CD4-positive, alpha-beta T cell (primary cell): ENCODE results near the gene PRLH. TPM values are rescaled to one million over a fixed set of nuclear protein-coding genes. Genes with fewer than 3 reads are reported as not detected.

ENCODE experiments used
- ATAC-seq: fragments of 200-7000 bp; cut with Tn5 transposase; one replicate; pipeline ENCODE4 v1.10.0; 2022; ENCODE audit warnings: mild to moderate bottlenecking; ENCODE audit not compliant: poor library complexity
- CTCF ChIA-PET: fragments of 350-600 bp; sonication (Branson Sonifier 250); formaldehyde crosslinking; loops from one replicate; lab custom pipeline; 2021; ENCODE audit warnings: antibody characterized with exemption, inconsistent platforms; lab: Charles Lee
- POLR2A ChIA-PET: fragments of 350-600 bp; sonication (Branson Sonifier 250); formaldehyde crosslinking; loops from one replicate; lab custom pipeline; 2021; ENCODE audit warnings: antibody characterized with exemption, inconsistent platforms; lab: Charles Lee
- DNase-seq, 14 experiments: peaks; one replicate each; pipeline ENCODE4 v3.0.0-alpha.2; 2013 to 2020; ENCODE audit warnings: mixed read lengths in 2 of 14
- H3K27ac ChIP-seq, 2 donors: one replicate each; pipeline versions ENCODE4 v1.5.1 to v1.7.0; 2013; ENCODE audit warnings: low read length in 2 of 2, low read depth in 1 of 2, mild to moderate bottlenecking in 1 of 2
- H3K27me3 ChIP-seq, 2 experiments: 1 replicate in 1 of 2; 2 replicates in 1 of 2; pipeline versions ENCODE4 v1.6.1 to v1.7.0; 2013; ENCODE audit warnings: low read length in 2 of 2, control low read depth in 1 of 2, mild to moderate bottlenecking in 1 of 2, moderate library complexity in 1 of 2; ENCODE audit not compliant: insufficient read depth in 2 of 2, control insufficient read depth in 1 of 2
- H3K36me3 ChIP-seq: one replicate; pipeline ENCODE4 v1.6.1; 2013; ENCODE audit warnings: low read length, control low read depth; ENCODE audit not compliant: insufficient read depth
- H3K4me1 ChIP-seq: one replicate; pipeline ENCODE4 v1.6.1; 2013; ENCODE audit warnings: low read length, control low read depth; ENCODE audit not compliant: insufficient read depth
- H3K4me3 ChIP-seq: one replicate; pipeline ENCODE4 v1.5.1; 2013; ENCODE audit warnings: mild to moderate bottlenecking, low read length, moderate library complexity
- H3K9me3 ChIP-seq, 2 experiments: 1 replicate in 1 of 2; 2 replicates in 1 of 2; pipeline versions ENCODE4 v1.6.1 to v1.7.0; 2013; ENCODE audit warnings: low read length in 2 of 2, mild to moderate bottlenecking in 2 of 2, control low read depth in 1 of 2, moderate library complexity in 1 of 2; ENCODE audit not compliant: control insufficient read depth in 1 of 2, insufficient read depth in 1 of 2
- H3K27ac Mint-ChIP-seq: one replicate; pipeline ENCODE4 v1.8.0; 2020; ENCODE audit warnings: mixed read lengths
- H3K27me3 Mint-ChIP-seq: one replicate; pipeline ENCODE4 v1.8.0; 2021; ENCODE audit warnings: mixed read lengths
- H3K36me3 Mint-ChIP-seq: one replicate; pipeline ENCODE4 v1.8.0; 2021; ENCODE audit warnings: low read depth, mixed read lengths
- H3K4me1 Mint-ChIP-seq: one replicate; pipeline ENCODE4 v1.8.0; 2021; ENCODE audit warnings: low read depth, mixed read lengths
- H3K4me3 Mint-ChIP-seq: one replicate; pipeline ENCODE4 v1.8.0; 2020; ENCODE audit warnings: mild to moderate bottlenecking, mixed read lengths
- H3K9me3 Mint-ChIP-seq: one replicate; pipeline ENCODE4 v1.8.0; 2020; ENCODE audit warnings: mixed read lengths
- CTCF ChIP-seq: fragments of 200-600 bp; IDR thresholded peaks from one replicate; pipeline ENCODE4 v1.8.0; 2022; ENCODE audit warnings: antibody characterized with exemption, mild to moderate bottlenecking
- intact Hi-C, 2 experiments: fragments of 100-400 bp; cut with DNase I in 1 of 2; cut with micrococcal nuclease in 1 of 2; formaldehyde crosslinking; loops; one replicate each; pipeline versions ENCODE4 v1.15.1 to v1.9.0; 2023 to 2025; cut with DNase I, micrococcal nuclease
- total RNA-seq, 174 experiments: library from RNA in 2 of 174; stranded (reverse) in 2 of 174; gene quantifications; one replicate each; pipeline ENCODE4 v1.2.3 and lab custom pipeline; 2021 to 2026

Gene PRLH
- total RNA-seq, 2 experiments from 2014 or later: not detected

GRCh38 chr2:237536083-237536415 is 30.3 kb upstream of the PRLH start:
- Histone ChIP-seq H3K27me3 (no peaks in the 10 kb centered on the region), H3K36me3 (no peaks in the 10 kb centered on the region), H3K9me3 (no peaks in the 10 kb centered on the region), H3K27ac (no peak overlapping the region), H3K4me3 (no peak overlapping the region), H3K4me1 (no peaks in the 10 kb centered on the region)
- ChIA-PET POLR2A (no interaction called here), CTCF (no interaction called here)
- ATAC-seq (no peak), DNase-seq (no peak)
- no peaks in the 10 kb centered on the region for H3K9me3 Mint-ChIP-seq
- no peaks in the 10 kb centered on the region for H3K27me3 Mint-ChIP-seq
- H3K4me3 Mint-ChIP-seq: no peak overlapping the region
- H3K36me3 Mint-ChIP-seq: no peaks in the 10 kb centered on the region
- no peaks in the 10 kb centered on the region for H3K4me1 Mint-ChIP-seq
- intact Hi-C loops: no loop called here
- H3K27ac Mint-ChIP-seq: no peak overlapping the region
- TF ChIP-seq CTCF: no peak

GRCh38 chr2:237536617-237537016 is 29.8 kb upstream of the PRLH start:
- intact Hi-C loops: no loop called here
- no peak overlapping the region for H3K27ac Mint-ChIP-seq
- no peak for ATAC-seq
- ChIA-PET POLR2A (no interaction called here), CTCF (no interaction called here)
- no peak overlapping the region for H3K4me3 Mint-ChIP-seq
- H3K27me3 Mint-ChIP-seq: peaks cover 3% of the 10 kb centered on the region
- H3K4me1 Mint-ChIP-seq: no peaks in the 10 kb centered on the region
- Histone ChIP-seq H3K36me3 (no peaks in the 10 kb centered on the region), H3K27me3 (no peaks in the 10 kb centered on the region), H3K27ac (no peak overlapping the region), H3K4me1 (no peaks in the 10 kb centered on the region), H3K9me3 (no peaks in the 10 kb centered on the region), H3K4me3 (no peak overlapping the region)
- TF ChIP-seq CTCF: no peak
- no peaks in the 10 kb centered on the region for H3K36me3 Mint-ChIP-seq
- DNase-seq: no peak
- H3K9me3 Mint-ChIP-seq: no peaks in the 10 kb centered on the region

GRCh38 chr2:237538001-237538720 is 28.2 kb upstream of the PRLH start:
- no peaks in the 10 kb centered on the region for H3K4me1 ChIP-seq
- H3K36me3 ChIP-seq: no peaks in the 10 kb centered on the region
- H3K4me3 Mint-ChIP-seq: no peak overlapping the region
- no peaks in the 10 kb centered on the region for H3K36me3 Mint-ChIP-seq
- H3K4me1 Mint-ChIP-seq: no peaks in the 10 kb centered on the region
- H3K4me3 ChIP-seq: no peak overlapping the region
- H3K27me3 ChIP-seq: no peaks in the 10 kb centered on the region
- ATAC-seq (no peak), DNase-seq (no peak)
- CTCF ChIA-PET: no interaction called here
- intact Hi-C loops: no loop called here
- POLR2A ChIA-PET: no interaction called here
- H3K27ac ChIP-seq: no peak overlapping the region
- H3K9me3 Mint-ChIP-seq: no peaks in the 10 kb centered on the region
- H3K27me3 Mint-ChIP-seq: peaks cover 4% of the 10 kb centered on the region
- TF ChIP-seq CTCF: no peak
- H3K27ac Mint-ChIP-seq: no peak overlapping the region
- no peaks in the 10 kb centered on the region for H3K9me3 ChIP-seq
